ENCODE data around the gene SLC35F4. TPM values are rescaled to one million over a fixed set of nuclear protein-coding genes. Genes with fewer than 3 reads are reported as not detected.

The SLC35F4 gene
- polyA plus RNA-seq, 1 donor (not counting 4 experiments of a cell fraction or from before 2014, with no cell fraction given) = not detected

GRCh38 chr14:57609192-57610075 is 256.5 kb downstream of the SLC35F4 start:
- H3K4me2 ChIP-seq (ENCODE audit: control insufficient read depth, extremely low read depth, insufficient read depth, low read depth, low read length) = no peak overlapping the region
- TF ChIP-seq EZH2 (IDR thresholded peaks at IDR 0.05; ENCODE audit: low read length) = no peak
- dilution Hi-C loops (cut with MboI; ENCODE audit: extremely low pct_ligation_motif_present, low sequenced_read_pairs) = no loop called here
- no peak overlapping the region for H2AFZ ChIP-seq (ENCODE audit: control insufficient read depth, low read length)
- H3K27me3 ChIP-seq (ENCODE audit: control insufficient read depth, extremely low read depth, insufficient read depth, low read length) = no peaks in the 10 kb centered on the region
- H3K27ac ChIP-seq (ENCODE audit: control insufficient read depth, insufficient read depth, low read length) = no peak overlapping the region
- no peaks in the 10 kb centered on the region for H3K9me1 ChIP-seq (ENCODE audit: control insufficient read depth, extremely low read depth, insufficient read depth, low read length)
- no peaks in the 10 kb centered on the region for H3K9me3 ChIP-seq (ENCODE audit: control insufficient read depth, low read depth, low read length)
- no peaks in the 10 kb centered on the region for H3K79me2 ChIP-seq (ENCODE audit: control insufficient read depth, insufficient read depth, low read length)
- H3K36me3 ChIP-seq (ENCODE audit: control insufficient read depth in 2 of 2, extremely low read depth in 1 of 2, insufficient read depth in 2 of 2, low read length in 2 of 2) = no peaks in the 10 kb centered on the region
- no peaks in the 10 kb centered on the region for H4K20me1 ChIP-seq (ENCODE audit: control insufficient read depth, extremely low read depth, insufficient read depth, low read length)
- H3K9ac ChIP-seq (ENCODE audit: control insufficient read depth, extremely low read depth, insufficient read depth, low read length) = no peak overlapping the region
- H3K4me3 ChIP-seq (ENCODE audit: control insufficient read depth in 2 of 3, extremely low read depth in 1 of 3, insufficient read depth in 2 of 3, low read depth in 1 of 3, low read length in 3 of 3) = no peak overlapping the region
- FAIRE-seq = no peak
- DNase-seq (ENCODE audit: low read depth, low spot score) = no peak
- no peaks in the 10 kb centered on the region for H3K4me1 ChIP-seq (ENCODE audit: control insufficient read depth, extremely low read depth, insufficient read depth, low read length)

GRCh38 chr14:57607086-57607485 is 258.8 kb downstream of the SLC35F4 start:
- dilution Hi-C loops (cut with MboI; ENCODE audit: extremely low pct_ligation_motif_present, low sequenced_read_pairs) = no loop called here
- Histone ChIP-seq H4K20me1 (ENCODE audit: control insufficient read depth, extremely low read depth, insufficient read depth, low read length) (no peaks in the 10 kb centered on the region), H3K9me1 (ENCODE audit: control insufficient read depth, extremely low read depth, insufficient read depth, low read length) (no peaks in the 10 kb centered on the region), H3K4me1 (ENCODE audit: control insufficient read depth, extremely low read depth, insufficient read depth, low read length) (no peaks in the 10 kb centered on the region), H3K4me2 (ENCODE audit: control insufficient read depth, extremely low read depth, insufficient read depth, low read depth, low read length) (no peak overlapping the region), H3K9me3 (ENCODE audit: control insufficient read depth, low read depth, low read length) (no peaks in the 10 kb centered on the region), H3K36me3 (ENCODE audit: control insufficient read depth in 2 of 2, extremely low read depth in 1 of 2, insufficient read depth in 2 of 2, low read length in 2 of 2) (no peaks in the 10 kb centered on the region), H3K9ac (ENCODE audit: control insufficient read depth, extremely low read depth, insufficient read depth, low read length) (no peak overlapping the region), H3K79me2 (ENCODE audit: control insufficient read depth, insufficient read depth, low read length) (no peaks in the 10 kb centered on the region), H3K27ac (ENCODE audit: control insufficient read depth, insufficient read depth, low read length) (no peak overlapping the region), H2AFZ (ENCODE audit: control insufficient read depth, low read length) (no peak overlapping the region), H3K4me3 (ENCODE audit: control insufficient read depth in 2 of 3, extremely low read depth in 1 of 3, insufficient read depth in 2 of 3, low read depth in 1 of 3, low read length in 3 of 3) (no peak overlapping the region), H3K27me3 (ENCODE audit: control insufficient read depth, extremely low read depth, insufficient read depth, low read length) (no peaks in the 10 kb centered on the region)
- FAIRE-seq (no peak), DNase-seq (ENCODE audit: low read depth, low spot score) (no peak)
- no peak for TF ChIP-seq EZH2 (IDR thresholded peaks at IDR 0.05; ENCODE audit: low read length)
- TF ChIP-seq CTCF (optimal IDR thresholded peaks at IDR 0.05 in 1 of 3, IDR thresholded peaks at IDR 0.05 in 1 of 3, conservative IDR thresholded peaks at IDR 0.05 in 1 of 3; ENCODE audit: extremely low read depth in 1 of 3, insufficient read depth in 2 of 3, low read length in 3 of 3) = no peak
